ENCODE data around the gene FHIP1A. TPM values are rescaled to one million over a fixed set of nuclear protein-coding genes. Genes with fewer than 3 reads are reported as not detected.

Gene FHIP1A
- total RNA-seq, 2 donors from 2014 or later = 31.5 to 33.4 TPM

DNA sequence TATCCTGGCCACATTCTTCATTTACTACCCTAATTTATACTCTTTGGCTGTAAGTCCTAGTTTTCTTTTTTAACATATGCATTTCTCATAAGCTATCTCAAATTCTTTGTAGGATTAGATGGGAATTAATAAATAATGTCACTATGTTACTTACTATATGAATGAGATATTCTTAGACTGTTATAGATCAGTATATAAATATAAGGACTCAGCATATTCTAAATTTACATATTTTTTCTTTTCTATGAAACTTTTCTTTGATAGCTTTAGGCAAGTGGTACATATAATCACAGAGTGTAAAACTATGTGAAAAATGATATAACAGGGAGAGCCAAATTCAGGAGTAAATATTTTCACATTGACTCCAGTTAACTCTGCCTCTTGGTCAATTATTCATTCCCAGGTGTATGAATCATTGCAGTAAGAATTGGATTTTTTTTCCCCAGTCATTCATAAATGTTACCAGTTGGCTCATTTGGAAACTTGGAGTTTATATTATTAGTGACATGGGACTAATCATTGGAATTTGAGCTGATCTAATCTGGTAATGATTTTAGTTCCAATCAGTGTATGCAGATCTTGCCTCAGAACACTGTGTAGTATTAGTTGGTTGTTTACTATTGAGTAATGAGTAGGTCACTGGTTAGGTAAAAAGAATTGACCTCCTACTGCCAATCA is 25.3 kb downstream of the FHIP1A start:
- TF ChIP-seq, protein P1, sequence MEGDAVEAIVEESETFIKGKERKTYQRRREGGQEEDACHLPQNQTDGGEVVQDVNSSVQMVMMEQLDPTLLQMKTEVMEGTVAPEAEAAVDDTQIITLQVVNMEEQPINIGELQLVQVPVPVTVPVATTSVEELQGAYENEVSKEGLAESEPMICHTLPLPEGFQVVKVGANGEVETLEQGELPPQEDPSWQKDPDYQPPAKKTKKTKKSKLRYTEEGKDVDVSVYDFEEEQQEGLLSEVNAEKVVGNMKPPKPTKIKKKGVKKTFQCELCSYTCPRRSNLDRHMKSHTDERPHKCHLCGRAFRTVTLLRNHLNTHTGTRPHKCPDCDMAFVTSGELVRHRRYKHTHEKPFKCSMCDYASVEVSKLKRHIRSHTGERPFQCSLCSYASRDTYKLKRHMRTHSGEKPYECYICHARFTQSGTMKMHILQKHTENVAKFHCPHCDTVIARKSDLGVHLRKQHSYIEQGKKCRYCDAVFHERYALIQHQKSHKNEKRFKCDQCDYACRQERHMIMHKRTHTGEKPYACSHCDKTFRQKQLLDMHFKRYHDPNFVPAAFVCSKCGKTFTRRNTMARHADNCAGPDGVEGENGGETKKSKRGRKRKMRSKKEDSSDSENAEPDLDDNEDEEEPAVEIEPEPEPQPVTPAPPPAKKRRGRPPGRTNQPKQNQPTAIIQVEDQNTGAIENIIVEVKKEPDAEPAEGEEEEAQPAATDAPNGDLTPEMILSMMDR (IDR thresholded peaks at IDR 0.05) = no peak
- no peak overlapping the region for H3K4me3 ChIP-seq
- no peaks in the 10 kb centered on the region for H3K27me3 ChIP-seq
- no peak overlapping the region for H3K27ac ChIP-seq
- no peaks in the 10 kb centered on the region for H3K9me3 ChIP-seq
- DNase-seq = no peak
- no peaks in the 10 kb centered on the region for H3K36me3 ChIP-seq
- no peaks in the 10 kb centered on the region for H3K4me1 ChIP-seq
- no peak overlapping the region for H3K9ac ChIP-seq (ENCODE audit: low read depth in 2 of 2, low read length in 2 of 2)
- intact Hi-C loops (cut with DNase I) = no loop called here

DNA sequence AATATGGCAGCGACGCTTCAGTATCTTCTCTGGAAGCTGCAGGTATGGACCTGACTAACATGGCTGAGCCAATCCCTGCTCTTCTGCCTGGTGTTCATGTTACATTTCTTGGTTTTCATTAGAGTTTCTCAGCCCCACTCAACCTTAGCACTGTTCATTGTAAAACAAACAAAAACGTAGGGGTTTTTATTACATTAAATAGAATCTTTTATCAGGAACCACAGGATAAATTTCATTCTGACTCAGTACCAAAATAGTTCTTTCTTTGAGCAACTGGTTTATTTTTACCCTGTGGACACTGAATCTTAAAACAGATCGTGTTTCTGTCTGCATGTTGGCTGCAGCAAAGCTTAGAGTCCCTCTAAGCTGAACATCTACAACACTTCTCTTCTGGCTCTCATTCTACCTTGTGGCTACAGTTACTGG is 27.1 kb downstream of the FHIP1A start:
- no peak overlapping the region for H3K9ac ChIP-seq (ENCODE audit: low read depth in 2 of 2, low read length in 2 of 2)

DNA sequence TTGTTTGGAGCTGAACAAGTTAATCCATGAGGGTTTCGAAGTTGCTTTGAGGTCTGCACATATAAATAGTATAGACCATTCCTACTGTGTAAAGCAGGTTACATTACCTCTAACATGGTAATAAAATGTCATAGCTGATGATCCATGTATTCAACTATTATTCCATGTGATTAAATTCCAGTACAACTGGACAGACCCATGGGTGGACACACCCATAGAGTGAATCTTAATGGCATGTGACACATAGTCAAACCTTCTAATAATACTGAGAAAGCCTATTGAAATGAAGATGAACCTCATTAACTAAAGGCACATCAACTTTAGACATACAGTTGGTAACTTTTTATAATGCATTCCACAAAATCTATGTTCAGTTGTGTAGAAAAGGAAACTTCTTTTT is 28.5 kb downstream of the FHIP1A start:
- H3K27me3 ChIP-seq = no peaks in the 10 kb centered on the region
- no peaks in the 10 kb centered on the region for H3K9me3 ChIP-seq
- H3K4me3 ChIP-seq = no peak overlapping the region
- no peaks in the 10 kb centered on the region for H3K4me1 ChIP-seq
- TF ChIP-seq, protein P1 (IDR thresholded peaks at IDR 0.05) = no peak
- intact Hi-C loops (cut with DNase I) = no loop called here
- H3K27ac ChIP-seq = no peak overlapping the region
- H3K36me3 ChIP-seq = no peaks in the 10 kb centered on the region
- DNase-seq = no peak
- no peak overlapping the region for H3K9ac ChIP-seq (ENCODE audit: low read depth in 2 of 2, low read length in 2 of 2)

More for the DNA sequence above, 27.1 kb downstream of the FHIP1A start:
- DNase-seq = no peak
- H3K27ac ChIP-seq = no peak overlapping the region
- no peaks in the 10 kb centered on the region for H3K9me3 ChIP-seq
- H3K36me3 ChIP-seq = no peaks in the 10 kb centered on the region
- TF ChIP-seq, protein P1 (IDR thresholded peaks at IDR 0.05) = no peak
- no peaks in the 10 kb centered on the region for H3K4me1 ChIP-seq
- no peak overlapping the region for H3K4me3 ChIP-seq
- H3K27me3 ChIP-seq = no peaks in the 10 kb centered on the region
- intact Hi-C loops (cut with DNase I) = no loop called here

DNA sequence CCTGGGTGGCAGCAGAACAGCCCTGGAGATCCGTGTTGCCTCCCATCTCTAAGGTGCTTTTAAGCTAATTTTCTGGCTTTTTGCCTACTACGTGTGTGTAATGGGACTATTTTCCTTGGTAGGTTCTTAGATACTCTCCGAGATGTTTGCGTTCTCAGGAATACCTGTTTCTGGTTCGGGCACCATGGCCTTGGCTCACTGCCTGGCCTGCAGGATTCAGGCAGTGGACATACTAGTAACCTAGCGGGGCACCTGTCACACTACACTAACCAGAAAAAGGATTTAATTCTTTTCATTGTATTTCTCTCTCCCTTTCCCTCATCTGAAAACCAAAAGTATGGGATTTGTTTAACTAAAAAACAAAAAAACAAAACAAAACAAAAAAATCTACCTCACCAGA is 29.2 kb downstream of the FHIP1A start:
- Histone ChIP-seq H3K9ac (ENCODE audit: low read depth in 2 of 2, low read length in 2 of 2) (no peak overlapping the region), H3K36me3 (no peaks in the 10 kb centered on the region), H3K27ac (no peak overlapping the region), H3K4me1 (no peaks in the 10 kb centered on the region), H3K9me3 (no peaks in the 10 kb centered on the region), H3K4me3 (no peak overlapping the region), H3K27me3 (no peaks in the 10 kb centered on the region)
- intact Hi-C loops (cut with DNase I) = no loop called here
- no peak for DNase-seq
- TF ChIP-seq, protein P1 (IDR thresholded peaks at IDR 0.05) = no peak

DNA sequence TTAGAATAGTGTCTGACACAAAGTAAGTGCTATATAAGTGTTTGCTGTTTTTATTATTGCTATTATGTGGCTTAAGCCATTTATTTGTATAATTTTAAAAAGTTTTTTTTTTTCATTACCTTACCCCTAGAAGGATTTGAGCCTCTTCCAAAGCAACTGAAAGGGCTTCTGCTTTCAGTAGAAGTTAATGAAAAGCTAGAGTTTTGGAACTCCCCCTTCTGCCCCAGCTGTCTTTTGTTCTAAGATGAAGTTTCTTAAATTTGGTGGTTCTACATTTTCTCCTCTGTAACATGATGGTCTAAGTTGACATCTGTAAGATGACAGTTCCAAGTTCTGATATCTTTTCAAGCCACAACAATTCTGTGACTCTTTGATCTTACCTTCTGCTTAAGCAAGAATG is 30.3 kb downstream of the FHIP1A start:
- no peaks in the 10 kb centered on the region for H3K36me3 ChIP-seq
- intact Hi-C loops (cut with DNase I) = no loop called here
- H3K27me3 ChIP-seq = no peaks in the 10 kb centered on the region
- no peak overlapping the region for H3K4me3 ChIP-seq
- no peak for DNase-seq
- no peak overlapping the region for H3K9ac ChIP-seq (ENCODE audit: low read depth in 2 of 2, low read length in 2 of 2)
- TF ChIP-seq, protein P1 (IDR thresholded peaks at IDR 0.05) = no peak
- no peaks in the 10 kb centered on the region for H3K4me1 ChIP-seq
- no peak overlapping the region for H3K27ac ChIP-seq
- no peaks in the 10 kb centered on the region for H3K9me3 ChIP-seq
